Measurements from ENCODE around the gene TSPAN15. TPM values are rescaled to one million over a fixed set of nuclear protein-coding genes. Genes with fewer than 3 reads are reported as not detected.

Gene TSPAN15
- total RNA-seq, 1 experiment from 2014 or later = 212 TPM

GRCh38 chr10:69503896-69504265 is 52.6 kb downstream of the TSPAN15 start:
- Histone ChIP-seq H3K27ac (ENCODE audit: low read length) (no peak overlapping the region), H2AFZ (ENCODE audit: low read length) (no peak overlapping the region), H3K9ac (ENCODE audit: low read length) (no peak overlapping the region), H3K4me3 (ENCODE audit: low read length) (no peak overlapping the region), H3K4me2 (ENCODE audit: low read length) (no peak overlapping the region), H3K4me1 (ENCODE audit: insufficient read depth, low read length) (peaks cover 27% of the 10 kb centered on the region), H3K79me2 (ENCODE audit: low read length) (no peaks in the 10 kb centered on the region), H3F3A (ENCODE audit: low read length, unreplicated experiment) (peaks cover 4% of the 10 kb centered on the region), H3K27me3 (ENCODE audit: low read length) (no peaks in the 10 kb centered on the region), H3K36me3 (ENCODE audit: low read depth, low read length) (peaks cover 43% of the 10 kb centered on the region; the same call in 1 of the 2 replicates), H3K9me3 (ENCODE audit: low read length) (no peaks in the 10 kb centered on the region), H3K9me2 (replicated peaks; ENCODE audit: low read length) (no peaks in the 10 kb centered on the region), H4K20me1 (ENCODE audit: low read length) (no peaks in the 10 kb centered on the region)
- ATAC-seq (no peak), DNase-seq (no peak)
- BruUV-seq (replicated peaks) = no TSS peak
- intact Hi-C loops (cut with micrococcal nuclease) = no loop called here
- no peak for TF ChIP-seq EZH2phosphoT487 (IDR thresholded peaks at IDR 0.05; ENCODE audit: borderline replicate concordance, low read length)
- TF ChIP-seq EZH2 (IDR thresholded peaks at IDR 0.05; ENCODE audit: low read length, unreplicated experiment) = no peak
- no peak for TF ChIP-seq CTCF (conservative IDR thresholded peaks at IDR 0.05; ENCODE audit: low read depth, low read length)
- ChIA-PET CTCF (interaction anchor here (0.6 kb wide), 1 partner anchor 288 kb away, joined by 3 read pairs; no protein-coding TSS in a partner anchor), POLR2A (ENCODE audit: unreplicated experiment) (no interaction called here)

- H4K20me1 ChIP-seq (ENCODE audit: low read length) = no peaks in the 10 kb centered on the region
- H3K9ac ChIP-seq (ENCODE audit: low read length) = no peak overlapping the region
- intact Hi-C loops (cut with micrococcal nuclease) = loop anchor here (5.0 kb wide), 2 partner anchors 37 to 267 kb away; no protein-coding TSS in a partner anchor
- peaks cover 19% of the 10 kb centered on the region for H3K4me1 ChIP-seq (ENCODE audit: insufficient read depth, low read length)
- no peaks in the 10 kb centered on the region for H3K9me2 ChIP-seq (replicated peaks; ENCODE audit: low read length)
- no peak for ATAC-seq
- no peak overlapping the region for H3K4me2 ChIP-seq (ENCODE audit: low read length)
- peaks cover 38% of the 10 kb centered on the region; the same call in 1 of the 2 replicates for H3K36me3 ChIP-seq (ENCODE audit: low read depth, low read length)
- DNase-seq = no peak
- peaks cover 4% of the 10 kb centered on the region for H3F3A ChIP-seq (ENCODE audit: low read length, unreplicated experiment)
- no peak overlapping the region for H2AFZ ChIP-seq (ENCODE audit: low read length)
- no peaks in the 10 kb centered on the region for H3K79me2 ChIP-seq (ENCODE audit: low read length)
- CTCF ChIA-PET = no interaction called here
- H3K27ac ChIP-seq (ENCODE audit: low read length) = no peak overlapping the region
- H3K9me3 ChIP-seq (ENCODE audit: low read length) = no peaks in the 10 kb centered on the region
- H3K27me3 ChIP-seq (ENCODE audit: low read length) = no peaks in the 10 kb centered on the region
- TF ChIP-seq EZH2 (IDR thresholded peaks at IDR 0.05; ENCODE audit: low read length, unreplicated experiment) (no peak), EZH2phosphoT487 (IDR thresholded peaks at IDR 0.05; ENCODE audit: borderline replicate concordance, low read length) (no peak), CTCF (conservative IDR thresholded peaks at IDR 0.05; ENCODE audit: low read depth, low read length) (no peak)
- BruUV-seq (replicated peaks) = no TSS peak
- H3K4me3 ChIP-seq (ENCODE audit: low read length) = no peak overlapping the region
- POLR2A ChIA-PET (ENCODE audit: unreplicated experiment) = no interaction called here
Measured at GRCh38 chr10:69504576-69505250, 53.4 kb downstream of the TSPAN15 start.

Measured in PC-3 (cell line).